ENCODE measurements around the gene TMEM120B. TPM values are rescaled to one million over a fixed set of nuclear protein-coding genes. Genes with fewer than 3 reads are reported as not detected.
"Not testable (repeated sequence)": the region's sequence is repeated elsewhere in the genome, so short reads cannot be mapped to it uniquely, and the experiment has no call there.

Gene TMEM120B
- total RNA-seq, result 10 to 100 TPM; 13.2 to 14.2 TPM

GRCh38 chr12:121712461-121713256 is at the start of gene TMEM120B:
Gene TMEM120B (plus strand): TSS chr12:121712752. CDS start chr12:121712896, 144 bp downstream.
- Histone ChIP-seq H3K27me3 (no peaks in the 10 kb centered on the region), H3K36me3 (replicated peaks in 1 of 2; ENCODE audit: insufficient read depth in 1 of 2, low read depth in 2 of 2) (no peaks in the 10 kb centered on the region), H3K27ac (peak within 1 kb of the TSS; percentile 89 to 94 (median 92)), H3K4me3 (peak within 1 kb of the TSS; percentile 47 to 51), H3K4me1 (peaks cover 43% of the 10 kb centered on the region), H3K9me3 (no peaks in the 10 kb centered on the region)
- DNase-seq (peak; percentile 77 to 88 (median 86)), ATAC-seq (peak; percentile 93)
- intact Hi-C loops (cut with DNase I), result no loop called here
- WGBS, 2 donors, result 0% methylated on average over 4 to 74 of the region's 74 CpGs
- TF ChIP-seq CTCF (IDR thresholded peaks at IDR 0.05), result no peak
- peak; percentile 84 to 96 (median 94) for TF ChIP-seq POLR2A (IDR thresholded peaks at IDR 0.05)

- H3K36me3 ChIP-seq (replicated peaks in 1 of 2; ENCODE audit: insufficient read depth in 1 of 2, low read depth in 2 of 2), result no peaks in the 10 kb centered on the region
- H3K27ac ChIP-seq, result no peak overlapping the region
- ATAC-seq (no peak), DNase-seq (no peak)
- no peaks in the 10 kb centered on the region for H3K9me3 ChIP-seq
- H3K4me1 ChIP-seq, result no peaks in the 10 kb centered on the region
- intact Hi-C loops (cut with DNase I), result no loop called here
- H3K4me3 ChIP-seq, result no peak overlapping the region
- TF ChIP-seq CTCF (IDR thresholded peaks at IDR 0.05) (no peak), POLR2A (IDR thresholded peaks at IDR 0.05) (no peak)
- 75 to 82% methylated on average over 3 of the region's 3 CpGs for WGBS, 2 donors
- no peaks in the 10 kb centered on the region for H3K27me3 ChIP-seq
Observed at GRCh38 chr12:121663610-121663929, 49.0 kb upstream of the TMEM120B start.

- WGBS, 2 donors, result 56 to 77% methylated on average over 3 to 6 of the region's 6 CpGs
- H3K27me3 ChIP-seq; H3K27ac ChIP-seq; intact Hi-C loops (cut with DNase I); H3K36me3 ChIP-seq (replicated peaks in 1 of 2; ENCODE audit: insufficient read depth in 1 of 2, low read depth in 2 of 2); DNase-seq; ATAC-seq; H3K4me1 ChIP-seq; H3K4me3 ChIP-seq; H3K9me3 ChIP-seq: not testable (repeated sequence)
Observed at GRCh38 chr12:121666829-121667228, 45.7 kb upstream of the TMEM120B start.

- ATAC-seq (no peak), DNase-seq (peak; percentile 32 to 62 (median 38))
- intact Hi-C loops (cut with DNase I), result no loop called here
Observed at GRCh38 chr12:121668750-121669520, 43.6 kb upstream of the TMEM120B start.

More at GRCh38 chr12:121668750-121669520, 43.6 kb upstream of the TMEM120B start:
- H3K27ac ChIP-seq, result no peak overlapping the region
- H3K9me3 ChIP-seq, result no peaks in the 10 kb centered on the region
- TF ChIP-seq POLR2A (IDR thresholded peaks at IDR 0.05) (no peak), CTCF (IDR thresholded peaks at IDR 0.05) (peak in 5 of 7 experiments; percentile 29 to 44 (median 31))
- peaks cover 20% of the 10 kb centered on the region for H3K4me1 ChIP-seq
- WGBS, 2 donors, result 58 to 71% methylated on average over 17 to 18 of the region's 18 CpGs
- H3K27me3 ChIP-seq, result no peaks in the 10 kb centered on the region
- H3K4me3 ChIP-seq, result no peak overlapping the region
- no peaks in the 10 kb centered on the region for H3K36me3 ChIP-seq (replicated peaks in 1 of 2; ENCODE audit: insufficient read depth in 1 of 2, low read depth in 2 of 2)

All from body of pancreas (tissue), 4 donors.